Kasumi-1 (cell line): ENCODE data around the gene FMN2.

ENCODE experiments used
- DNase-seq, 2 experiments: peaks; one replicate each; lab custom pipeline; 2025; lab: John Stamatoyannopoulos, UW

Gene FMN2

GRCh38 chr1:240098534-240098933 is 6.9 kb downstream of the FMN2 start:
- DNase-seq, result no peak

GRCh38 chr1:240099329-240099728 is 7.6 kb downstream of the FMN2 start:
- no peak for DNase-seq

DNA sequence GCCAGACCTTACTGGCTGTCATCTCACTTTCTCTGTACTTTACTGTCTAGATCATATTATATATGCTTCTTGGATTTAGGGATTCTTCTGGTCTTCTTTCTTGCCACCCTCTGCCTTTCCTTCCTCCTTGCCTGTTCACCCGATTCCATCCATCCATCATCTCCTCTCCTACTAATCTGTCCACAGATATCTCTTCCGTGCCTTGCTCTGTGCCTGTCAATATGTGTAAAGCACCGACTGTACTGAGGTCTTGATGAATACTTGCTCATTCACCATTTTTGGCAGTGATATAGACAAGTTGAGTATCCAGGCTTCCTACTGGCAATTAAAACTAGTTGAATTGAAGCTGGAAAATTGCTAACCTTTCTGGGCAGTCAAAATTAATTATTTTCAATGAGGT is 8.1 kb downstream of the FMN2 start:
- no peak for DNase-seq

- no peak for DNase-seq
These were observed 8.8 kb downstream of the FMN2 start for GRCh38 chr1:240100371-240100934.

GRCh38 chr1:240101306-240101705 is 9.6 kb downstream of the FMN2 start:
- DNase-seq, result no peak

GRCh38 chr1:240101737-240102136 is 10.1 kb downstream of the FMN2 start:
- no peak for DNase-seq

DNA sequence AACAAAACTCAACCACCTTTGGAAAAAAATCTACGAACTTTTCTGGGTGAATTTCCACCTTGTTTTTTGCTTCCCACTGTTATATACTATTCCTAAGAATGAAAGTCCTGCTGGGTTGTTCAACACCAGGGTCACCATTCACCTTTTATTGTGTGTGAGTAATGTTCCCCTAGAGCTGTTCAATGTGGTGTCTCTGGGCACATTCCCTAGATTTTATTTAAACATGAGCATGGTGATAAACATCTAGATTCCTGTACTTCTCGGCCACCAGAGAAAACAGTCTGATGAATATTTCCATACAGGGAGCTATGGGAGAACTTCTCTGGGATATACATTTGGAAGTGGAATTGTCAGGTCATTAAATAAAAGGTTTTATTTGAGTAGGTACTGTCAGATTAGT is 13.0 kb downstream of the FMN2 start:
- no peak for DNase-seq

- no peak for DNase-seq
These were observed 15.5 kb downstream of the FMN2 start for GRCh38 chr1:240107058-240107684.

DNA sequence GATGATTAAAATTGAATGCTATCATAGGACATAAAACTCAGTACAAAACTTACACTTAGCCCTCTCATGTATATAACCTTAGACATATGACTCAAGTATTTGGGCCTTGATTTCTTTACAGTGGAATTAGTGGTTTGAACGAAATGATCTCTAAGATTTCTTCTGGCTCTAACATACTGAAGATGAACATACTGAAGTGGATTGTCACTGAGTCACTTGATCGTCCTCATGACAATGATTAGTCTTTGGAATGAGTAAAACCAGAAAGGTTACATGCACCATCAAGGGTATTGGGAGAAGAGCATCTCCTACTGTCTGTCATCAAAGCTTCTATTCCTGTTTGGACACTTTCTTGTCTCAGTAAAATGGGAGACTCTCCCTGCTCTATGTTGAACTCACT is 17.4 kb downstream of the FMN2 start:
- no peak for DNase-seq

- no peak for DNase-seq
These were observed 18.4 kb downstream of the FMN2 start for GRCh38 chr1:240109920-240110636.

DNA sequence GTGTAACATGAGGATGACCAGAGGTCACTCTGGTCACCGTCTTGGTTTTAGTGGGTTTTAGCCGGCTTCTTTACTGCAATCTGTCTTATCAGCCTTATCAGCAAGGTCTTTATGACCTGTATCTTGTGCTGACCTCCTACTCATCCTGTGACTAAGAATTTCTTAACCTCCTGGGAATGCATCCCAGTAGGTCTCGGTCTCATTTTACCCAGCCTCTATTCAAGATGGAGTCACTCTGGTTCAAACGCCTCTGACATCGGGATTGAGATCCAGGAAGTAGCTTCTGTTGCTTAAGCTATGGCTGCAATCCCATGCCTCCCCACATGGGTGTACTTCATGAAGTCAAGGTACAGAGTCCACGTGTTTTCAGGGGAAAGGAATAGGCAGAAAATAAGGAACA is 19.9 kb downstream of the FMN2 start:
- no peak for DNase-seq

GRCh38 chr1:240114222-240114621 is 22.5 kb downstream of the FMN2 start:
- DNase-seq, result no peak

GRCh38 chr1:240115831-240116230 is 24.1 kb downstream of the FMN2 start:
- no peak for DNase-seq

DNA sequence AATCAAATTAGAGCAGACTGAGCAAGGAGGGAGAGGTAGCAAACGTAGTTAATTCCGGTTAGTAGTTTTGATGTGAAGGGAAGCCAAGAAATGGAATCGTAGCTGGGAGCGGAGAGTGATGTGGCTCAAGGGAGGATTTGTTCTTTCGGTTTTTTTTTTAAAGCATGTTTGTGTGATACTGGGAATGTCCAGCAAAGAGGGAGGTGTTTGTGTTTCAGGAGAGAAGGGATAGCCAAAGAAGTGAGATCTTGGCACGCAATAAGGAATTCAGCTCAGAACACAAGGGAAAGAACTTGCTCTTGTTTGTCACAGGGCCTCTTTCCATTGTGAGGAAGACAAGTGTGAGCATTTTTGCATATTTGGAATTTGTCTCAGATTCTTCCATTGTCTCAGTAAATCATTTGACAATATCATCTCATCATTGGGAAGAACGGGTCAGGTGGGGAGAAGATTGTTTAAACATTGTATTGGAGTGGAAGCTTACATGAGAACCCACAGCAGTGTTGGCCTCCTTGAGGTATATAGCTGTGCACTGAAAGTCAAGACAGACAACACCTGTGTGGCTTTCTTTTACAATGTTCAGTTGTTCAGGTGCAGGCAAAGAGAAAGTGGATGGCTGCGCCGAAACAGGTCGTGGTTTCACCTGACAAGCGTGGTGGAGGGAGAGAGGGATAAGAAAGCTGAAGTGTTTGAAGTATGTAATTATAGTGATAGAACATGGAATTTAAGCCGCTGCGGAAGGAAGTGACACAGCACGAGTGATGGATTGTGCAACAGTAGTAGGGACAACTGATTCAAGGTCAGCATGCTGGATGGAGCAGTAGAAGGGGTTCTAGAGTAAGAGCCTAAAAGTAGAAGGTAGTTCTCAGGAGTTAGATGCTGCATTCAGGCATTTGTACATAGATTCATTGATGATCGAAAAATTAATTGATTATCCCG is 25.4 kb downstream of the FMN2 start:
- no peak for DNase-seq

- no peak for DNase-seq
These were observed 26.2 kb downstream of the FMN2 start for GRCh38 chr1:240117930-240118329.

DNA sequence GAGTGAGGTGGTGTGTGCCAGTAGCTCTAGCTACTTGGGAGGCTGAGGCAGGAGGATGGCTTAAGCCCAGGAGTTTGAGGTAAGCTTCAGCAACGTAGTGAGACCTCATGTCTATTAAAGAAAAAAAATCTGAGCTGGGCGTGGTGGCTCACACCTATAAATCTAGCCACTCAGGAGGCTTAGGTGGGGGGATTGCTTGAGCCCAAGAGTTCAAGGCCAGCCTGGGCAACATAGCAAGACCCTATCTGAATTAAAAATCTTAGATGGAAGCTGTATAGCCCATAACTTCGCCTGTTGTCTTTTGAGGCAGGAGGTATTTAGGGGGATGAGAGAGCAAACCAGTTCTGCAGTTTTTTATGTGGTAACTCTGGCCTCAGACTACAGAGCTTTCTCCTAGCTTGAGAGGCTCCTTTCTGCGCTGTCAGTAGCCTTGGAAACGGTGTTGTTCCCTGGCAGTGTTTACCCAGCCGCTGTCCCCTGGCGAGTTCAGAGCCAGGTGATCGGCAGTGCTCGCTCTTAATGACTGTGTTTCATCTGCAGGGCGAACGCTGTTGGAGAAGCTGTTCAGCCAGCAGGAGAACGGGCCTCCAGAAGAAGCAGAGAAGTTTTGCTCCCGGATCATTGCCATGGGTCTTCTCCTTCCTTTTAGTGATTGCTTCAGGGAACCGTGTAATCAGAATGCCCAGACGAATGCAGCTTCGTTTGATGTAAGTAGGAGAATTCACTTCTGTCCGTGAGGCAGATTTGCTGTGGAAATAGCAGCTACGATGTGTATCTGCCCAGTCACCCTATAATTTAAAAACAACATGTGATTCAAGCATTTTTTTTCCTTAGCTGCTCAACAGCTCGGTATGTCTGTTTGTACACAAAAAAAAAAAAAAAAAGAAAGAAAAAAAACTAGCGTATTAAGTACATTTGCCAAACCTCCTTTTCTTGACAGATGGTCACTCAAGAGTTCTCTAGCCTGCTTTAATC is 31.2 kb downstream of the FMN2 start:
- DNase-seq, result no peak

GRCh38 chr1:240126821-240127220 is 35.1 kb downstream of the FMN2 start:
- DNase-seq, result no peak

GRCh38 chr1:240128366-240128765 is 36.7 kb downstream of the FMN2 start:
- DNase-seq, result no peak

DNA sequence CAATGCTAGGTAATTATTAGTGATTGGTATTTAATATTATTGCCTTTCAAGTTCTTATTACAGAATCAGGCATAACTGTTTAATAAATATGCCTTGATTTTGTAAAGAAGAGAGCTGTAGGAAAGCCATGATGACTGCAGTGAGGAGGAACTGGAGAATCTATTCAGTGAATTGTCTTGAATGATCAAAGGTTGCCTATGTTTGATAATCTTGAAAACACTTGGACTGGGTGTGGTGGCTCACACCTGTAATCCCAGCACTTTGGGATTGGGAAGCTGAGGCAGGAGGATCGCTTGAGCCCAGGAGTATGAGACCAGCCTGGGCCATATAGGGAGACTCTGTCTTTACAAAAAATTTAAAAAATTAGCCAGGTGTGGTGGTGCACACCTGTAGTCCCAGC is 42.4 kb downstream of the FMN2 start:
- no peak for DNase-seq

GRCh38 chr1:240134596-240134995 is 42.9 kb downstream of the FMN2 start:
- DNase-seq, result no peak

GRCh38 chr1:240136402-240136801 is 44.7 kb downstream of the FMN2 start:
- no peak for DNase-seq
